PFSK-1 (cell line): ENCODE measurements around the gene SORD.

Experiments
- FOXP2 ChIP-seq: optimal IDR thresholded peaks from 2 replicates; pipeline ENCODE3; 2011; ENCODE audit warnings: borderline replicate concordance, control low read depth, inconsistent platforms; ENCODE audit not compliant: insufficient read depth; ENCODE audit errors: extremely low read length, extremely low read depth
- POLR2AphosphoS5 ChIP-seq: IDR thresholded peaks from 2 replicates; pipeline ENCODE4 v1.6.1; 2012; ENCODE audit warnings: low read depth, mild to moderate bottlenecking, control low read depth, low read length, moderate library complexity
- REST ChIP-seq, 2 experiments: IDR thresholded peaks; 2 replicates each; pipeline versions ENCODE4 v1.6.1 to v1.8.0; 2011 to 2012; ENCODE audit warnings: low read depth in 2 of 2, low read length in 2 of 2, control low read depth in 1 of 2, inconsistent platforms in 1 of 2, mild to moderate bottlenecking in 1 of 2, moderate library complexity in 1 of 2; ENCODE audit not compliant: insufficient read depth in 1 of 2
- SIN3A ChIP-seq: IDR thresholded peaks from 2 replicates; pipeline ENCODE4 v1.6.1; 2012; ENCODE audit warnings: mild to moderate bottlenecking, low read length, moderate library complexity, borderline replicate concordance; ENCODE audit not compliant: insufficient read depth
- TAF1 ChIP-seq: IDR thresholded peaks from 2 replicates; pipeline ENCODE4 v1.6.1; 2012; ENCODE audit warnings: low read length, control low read depth, borderline replicate concordance; ENCODE audit not compliant: insufficient read depth

The SORD gene

GRCh38 chr15:45099549-45100165 lies 76.7 kb downstream of the SORD start:
- no peak for TF ChIP-seq SIN3A

GRCh38 chr15:45100884-45101625 lies 78.1 kb downstream of the SORD start:
- no peak for TF ChIP-seq FOXP2
- no peak for TF ChIP-seq SIN3A
- no peak for TF ChIP-seq REST (IDR thresholded peaks at IDR 0.05; ENCODE audit: insufficient read depth in 1 of 2, low read depth in 2 of 2, low read length in 2 of 2)
- TF ChIP-seq TAF1: no peak
- no peak for TF ChIP-seq POLR2AphosphoS5

- TF ChIP-seq SIN3A (no peak), FOXP2 (no peak), REST (IDR thresholded peaks at IDR 0.05; ENCODE audit: insufficient read depth in 1 of 2, low read depth in 2 of 2, low read length in 2 of 2) (no peak), TAF1 (no peak), POLR2AphosphoS5 (no peak)
Observed at GRCh38 chr15:45101749-45102148, 78.8 kb downstream of the SORD start.

GRCh38 chr15:45102226-45102625 lies 79.2 kb downstream of the SORD start:
- no peak for TF ChIP-seq POLR2AphosphoS5
- no peak for TF ChIP-seq TAF1
- TF ChIP-seq FOXP2: no peak
- TF ChIP-seq SIN3A: no peak
- no peak for TF ChIP-seq REST (IDR thresholded peaks at IDR 0.05; ENCODE audit: insufficient read depth in 1 of 2, low read depth in 2 of 2, low read length in 2 of 2)

- no peak for TF ChIP-seq REST (IDR thresholded peaks at IDR 0.05; ENCODE audit: insufficient read depth in 1 of 2, low read depth in 2 of 2, low read length in 2 of 2)
- no peak for TF ChIP-seq FOXP2
- TF ChIP-seq POLR2AphosphoS5: no peak
- no peak for TF ChIP-seq SIN3A
- TF ChIP-seq TAF1: no peak
Observed at GRCh38 chr15:45105586-45105985, 82.6 kb downstream of the SORD start.
